Measurements from ENCODE around the gene PTPRH. TPM values are rescaled to one million over a fixed set of nuclear protein-coding genes. Genes with fewer than 3 reads are reported as not detected.

The PTPRH gene
- total RNA-seq, 1 experiment from 2014 or later = 15.9 TPM

- Histone ChIP-seq H2AFZ (ENCODE audit: low read depth, low read length, poor library complexity, severe bottlenecking) (no peak overlapping the region), H3K9me2 (ENCODE audit: insufficient read depth) (no peaks in the 10 kb centered on the region), H3K79me2 (ENCODE audit: insufficient read depth, low read length) (peaks cover 2% of the 10 kb centered on the region; the same call in 1 of the 2 replicates), H3K9me3 (ENCODE audit: control insufficient read depth in 1 of 2, insufficient read depth in 1 of 2, low read depth in 1 of 2, low read length in 2 of 2) (no peaks in the 10 kb centered on the region), H4K20me1 (ENCODE audit: insufficient read depth) (no peaks in the 10 kb centered on the region), H3K4me3 (replicated peaks in 1 of 2; ENCODE audit: low read depth in 1 of 2, low read length in 2 of 2) (no peak overlapping the region), H3K9ac (ENCODE audit: low read length) (no peak overlapping the region), H3K36me3 (ENCODE audit: control insufficient read depth in 1 of 2, insufficient read depth in 2 of 2, low read length in 2 of 2) (peaks cover 4 to 18% of the 10 kb centered on the region in 2 experiments), H3K4me2 (ENCODE audit: low read length) (no peak overlapping the region), H3K4me1 (ENCODE audit: control insufficient read depth in 1 of 2, insufficient read depth in 2 of 2, low read length in 2 of 2) (no peaks in the 10 kb centered on the region), H3K27ac (ENCODE audit: low read depth, low read length) (no peak overlapping the region), H3K27me3 (ENCODE audit: insufficient read depth, low read length) (no peaks in the 10 kb centered on the region)
- no peak for TF ChIP-seq CEBPB (IDR thresholded peaks at IDR 0.05; ENCODE audit: low read depth)
- TF ChIP-seq JUND (IDR thresholded peaks at IDR 0.05) = no peak
- TF ChIP-seq ZFX (IDR thresholded peaks at IDR 0.05) = no peak
- no peak for TF ChIP-seq SRF (IDR thresholded peaks at IDR 0.05; ENCODE audit: low read depth)
- TF ChIP-seq ELF1 (IDR thresholded peaks at IDR 0.05; ENCODE audit: borderline replicate concordance, low read depth) = no peak
- TF ChIP-seq MAX (IDR thresholded peaks at IDR 0.05) = no peak
- TF ChIP-seq ATF3 (IDR thresholded peaks at IDR 0.05) = no peak
- TF ChIP-seq SP1 (IDR thresholded peaks at IDR 0.05; ENCODE audit: low read depth) = no peak
- RAD21 ChIA-PET (ENCODE audit: low non-redundant PET in 1 of 2, low total read pairs in 2 of 2, uncharacterized antibody in 2 of 2, unreplicated experiment in 2 of 2) = no interaction called here
- DNase-seq (ENCODE audit: low read depth, low spot score) = no peak
- no TSS peak for BruUV-seq (replicated peaks)
- CTCF ChIA-PET = no interaction called here
- no peak for ATAC-seq
- intact Hi-C loops (cut with micrococcal nuclease) = no loop called here
- POLR2A ChIA-PET = no interaction called here
These were observed 20.0 kb upstream of the PTPRH start for GRCh38 chr19:55229145-55229788.

- POLR2A ChIA-PET = no interaction called here
- H3K27me3 ChIP-seq (ENCODE audit: insufficient read depth, low read length) = no peaks in the 10 kb centered on the region
- BruUV-seq (replicated peaks) = no TSS peak
These were observed 19.2 kb upstream of the PTPRH start, which contains the start of gene TMEM86B for GRCh38 chr19:55228403-55229031. Gene TMEM86B (minus strand): TSS chr19:55228763. CDS start chr19:55228741, 22 bp downstream.

More at GRCh38 chr19:55228403-55229031, 19.2 kb upstream of the PTPRH start, which contains the start of gene TMEM86B:
- no peak for TF ChIP-seq FOSL1 (IDR thresholded peaks at IDR 0.05; ENCODE audit: low read depth)
- no peak for TF ChIP-seq CTCF (IDR thresholded peaks at IDR 0.05 in 2 of 3, conservative IDR thresholded peaks at IDR 0.05 in 1 of 3; ENCODE audit: borderline replicate concordance in 1 of 3, insufficient read depth in 1 of 3, low read depth in 2 of 3, low read length in 2 of 3)
- no peak for TF ChIP-seq RAD21 (IDR thresholded peaks at IDR 0.05; ENCODE audit: low read depth)
- TF ChIP-seq SRF (IDR thresholded peaks at IDR 0.05; ENCODE audit: low read depth) = no peak
- no peaks in the 10 kb centered on the region for H3K9me3 ChIP-seq (ENCODE audit: control insufficient read depth in 1 of 2, insufficient read depth in 1 of 2, low read depth in 1 of 2, low read length in 2 of 2)
- H3K4me1 ChIP-seq (ENCODE audit: control insufficient read depth in 1 of 2, insufficient read depth in 2 of 2, low read length in 2 of 2) = no peaks in the 10 kb centered on the region
- H3K4me2 ChIP-seq (ENCODE audit: low read length) = no peak within 1 kb of the TSS
- intact Hi-C loops (cut with micrococcal nuclease) = no loop called here
- RAD21 ChIA-PET (ENCODE audit: low non-redundant PET in 1 of 2, low total read pairs in 2 of 2, uncharacterized antibody in 2 of 2, unreplicated experiment in 2 of 2) = no interaction called here
- ATAC-seq (no peak), DNase-seq (ENCODE audit: low read depth, low spot score) (no peak)
- no peaks in the 10 kb centered on the region; the same call in 1 of the 2 replicates for H3K79me2 ChIP-seq (ENCODE audit: insufficient read depth, low read length)
- no peak within 1 kb of the TSS for H2AFZ ChIP-seq (ENCODE audit: low read depth, low read length, poor library complexity, severe bottlenecking)
- H3K36me3 ChIP-seq (ENCODE audit: control insufficient read depth in 1 of 2, insufficient read depth in 2 of 2, low read length in 2 of 2) = peaks cover 0 to 16% of the 10 kb centered on the region in 2 experiments; a peak in 1 of 4 replicates
- H3K27ac ChIP-seq (ENCODE audit: low read depth, low read length) = no peak within 1 kb of the TSS
- no peak within 1 kb of the TSS for H3K4me3 ChIP-seq (replicated peaks in 1 of 2; ENCODE audit: low read depth in 1 of 2, low read length in 2 of 2)
- CTCF ChIA-PET = no interaction called here
- no peaks in the 10 kb centered on the region for H3K9me2 ChIP-seq (ENCODE audit: insufficient read depth)
- no peaks in the 10 kb centered on the region for H4K20me1 ChIP-seq (ENCODE audit: insufficient read depth)
- H3K9ac ChIP-seq (ENCODE audit: low read length) = no peak within 1 kb of the TSS
